PFSK-1 (cell line): ENCODE measurements around the gene RTL5.

ENCODE experiments used
- FOXP2 ChIP-seq: optimal IDR thresholded peaks from 2 replicates; pipeline ENCODE3; 2011; ENCODE audit warnings: borderline replicate concordance, control low read depth, inconsistent platforms; ENCODE audit not compliant: insufficient read depth; ENCODE audit errors: extremely low read length, extremely low read depth
- POLR2AphosphoS5 ChIP-seq: IDR thresholded peaks from 2 replicates; pipeline ENCODE4 v1.6.1; 2012; ENCODE audit warnings: low read depth, mild to moderate bottlenecking, control low read depth, low read length, moderate library complexity
- REST ChIP-seq, 2 experiments: IDR thresholded peaks; 2 replicates each; pipeline versions ENCODE4 v1.6.1 to v1.8.0; 2011 to 2012; ENCODE audit warnings: low read depth in 2 of 2, low read length in 2 of 2, control low read depth in 1 of 2, inconsistent platforms in 1 of 2, mild to moderate bottlenecking in 1 of 2, moderate library complexity in 1 of 2; ENCODE audit not compliant: insufficient read depth in 1 of 2
- SIN3A ChIP-seq: IDR thresholded peaks from 2 replicates; pipeline ENCODE4 v1.6.1; 2012; ENCODE audit warnings: mild to moderate bottlenecking, low read length, moderate library complexity, borderline replicate concordance; ENCODE audit not compliant: insufficient read depth
- TAF1 ChIP-seq: IDR thresholded peaks from 2 replicates; pipeline ENCODE4 v1.6.1; 2012; ENCODE audit warnings: low read length, control low read depth, borderline replicate concordance; ENCODE audit not compliant: insufficient read depth

RTL5 gene

GRCh38 chrX:72124540-72125201, 7.0 kb downstream of the RTL5 start:
- TF ChIP-seq SIN3A (no peak), TAF1 (no peak), REST (IDR thresholded peaks at IDR 0.05; ENCODE audit: insufficient read depth in 1 of 2, low read depth in 2 of 2, low read length in 2 of 2) (no peak), POLR2AphosphoS5 (no peak), FOXP2 (no peak)

- no peak for TF ChIP-seq POLR2AphosphoS5
- no peak for TF ChIP-seq REST (IDR thresholded peaks at IDR 0.05; ENCODE audit: insufficient read depth in 1 of 2, low read depth in 2 of 2, low read length in 2 of 2)
- TF ChIP-seq TAF1: no peak
- TF ChIP-seq FOXP2: no peak
Measured at GRCh38 chrX:72123471-72124185, 8.1 kb downstream of the RTL5 start.

- TF ChIP-seq TAF1: no peak
- TF ChIP-seq SIN3A: no peak
- TF ChIP-seq FOXP2: no peak
- no peak for TF ChIP-seq POLR2AphosphoS5
- no peak for TF ChIP-seq REST (IDR thresholded peaks at IDR 0.05; ENCODE audit: insufficient read depth in 1 of 2, low read depth in 2 of 2, low read length in 2 of 2)
Measured at GRCh38 chrX:72122621-72123337, 8.9 kb downstream of the RTL5 start.

- TF ChIP-seq SIN3A (no peak), FOXP2 (no peak), POLR2AphosphoS5 (no peak), TAF1 (no peak), REST (IDR thresholded peaks at IDR 0.05; ENCODE audit: insufficient read depth in 1 of 2, low read depth in 2 of 2, low read length in 2 of 2) (no peak)
Measured at GRCh38 chrX:72121383-72121782, 10.3 kb downstream of the RTL5 start.
